Measurements from ENCODE around the gene HNRNPH2.

HNRNPH2 gene

DNA sequence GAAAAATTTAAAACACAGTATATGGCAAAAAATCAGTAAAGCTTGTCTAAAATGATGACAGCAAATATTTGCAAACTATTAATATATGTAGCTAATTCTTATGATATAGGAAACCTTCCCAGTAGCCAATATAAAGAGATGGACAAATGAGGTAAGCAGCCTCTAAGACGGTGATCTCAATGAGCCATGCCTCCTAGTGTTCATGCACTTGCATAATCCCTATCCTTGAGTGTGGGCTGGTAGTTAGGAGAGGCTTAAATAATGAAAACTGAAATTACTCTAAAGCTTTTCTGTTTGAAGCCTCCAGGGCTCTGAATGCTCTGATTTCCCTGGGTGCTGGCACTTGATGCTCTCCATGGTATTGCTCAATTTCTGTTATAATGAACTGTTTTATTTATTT is 52.6 kb downstream of the HNRNPH2 start:
- no peak for DNase-seq (ENCODE audit: low read depth, low spot score)

DNA sequence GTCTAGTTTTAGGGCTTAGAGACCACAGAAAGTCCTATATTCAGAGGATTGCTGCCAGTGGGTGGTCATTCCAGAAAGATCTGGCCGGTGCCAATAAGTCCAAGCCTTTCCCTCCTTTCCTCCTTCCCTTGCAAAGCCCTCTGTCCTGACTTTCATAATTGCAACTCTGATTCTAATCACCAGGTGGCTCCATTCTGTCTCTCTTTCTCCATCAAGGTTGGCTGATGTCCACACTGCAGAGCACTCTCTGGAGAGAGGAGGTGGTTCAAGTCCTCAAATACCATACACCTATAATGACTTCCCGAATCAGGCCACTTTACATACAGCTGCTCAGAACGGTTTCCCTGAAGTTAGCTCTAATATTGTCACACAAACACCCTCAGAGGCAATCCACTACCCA is 54.9 kb downstream of the HNRNPH2 start:
- peak; percentile 43 for DNase-seq (ENCODE audit: low read depth, low spot score)
